ENCODE results near the gene RERG. TPM values are rescaled to one million over a fixed set of nuclear protein-coding genes. Genes with fewer than 3 reads are reported as not detected.

The RERG gene
- total RNA-seq, 6 experiments from 2014 or later = 0.68 to 2.1 (median 1.0) TPM

DNA sequence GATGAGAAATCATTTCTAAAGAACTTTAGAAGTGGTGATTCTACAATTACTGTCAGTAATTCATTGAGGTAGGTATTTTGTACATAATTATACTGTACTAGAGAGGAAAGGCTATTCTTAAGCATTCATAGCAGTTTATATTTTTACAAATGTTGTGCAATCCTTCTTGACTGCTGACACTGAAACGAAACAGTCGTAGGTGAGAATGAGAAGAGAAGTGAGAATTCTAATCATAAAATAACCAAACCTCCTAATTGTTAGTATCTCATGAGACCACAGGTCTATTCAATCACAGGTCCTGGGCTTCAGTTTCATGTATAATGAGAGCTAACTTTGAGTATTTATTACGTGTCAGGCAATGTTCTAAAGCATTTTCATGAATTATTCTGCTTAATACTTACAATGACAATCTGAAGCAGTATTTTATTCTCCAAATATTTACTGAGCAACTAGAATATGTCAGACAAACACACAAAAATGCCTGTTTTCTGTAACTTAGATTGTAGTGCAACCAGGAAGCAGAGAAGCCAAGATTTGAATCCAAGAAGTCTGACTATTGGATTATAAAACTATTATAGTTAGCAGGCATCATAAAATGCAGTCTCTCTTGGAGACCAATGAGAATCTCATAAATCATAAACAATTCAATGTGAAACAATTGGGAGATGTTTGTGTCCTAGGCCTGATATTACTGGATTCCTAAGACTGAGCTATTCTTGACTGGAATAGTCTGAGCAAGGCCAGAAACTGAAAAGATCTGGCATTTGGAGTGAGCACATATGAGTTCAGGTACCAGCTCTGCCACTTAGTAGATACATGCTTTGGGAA is 24.3 kb downstream of the RERG start:
- H3K27ac ChIP-seq = no peak overlapping the region
- H3K4me1 ChIP-seq = no peaks in the 10 kb centered on the region
- intact Hi-C loops (cut with DNase I) = no loop called here
- no peaks in the 10 kb centered on the region for H3K36me3 ChIP-seq
- DNase-seq = no peak
- ATAC-seq = no peak
- H3K9me3 ChIP-seq = no peaks in the 10 kb centered on the region
- H3K4me3 ChIP-seq = no peak overlapping the region
- TF ChIP-seq CTCF (IDR thresholded peaks at IDR 0.05) (no peak), POLR2A (IDR thresholded peaks at IDR 0.05) (no peak)
- WGBS (ENCODE audit: insufficient coverage, low coverage, low lambda C conversion rate, missing lambda C conversion rate) = 64% methylated on average over 3 of the region's 3 CpGs
- no peaks in the 10 kb centered on the region for H3K27me3 ChIP-seq

GRCh38 chr12:15196221-15196620 is 25.0 kb downstream of the RERG start:
- Histone ChIP-seq H3K36me3 (no peaks in the 10 kb centered on the region), H3K27me3 (no peaks in the 10 kb centered on the region), H3K27ac (no peak overlapping the region), H3K4me1 (no peaks in the 10 kb centered on the region), H3K4me3 (no peak overlapping the region), H3K9me3 (no peaks in the 10 kb centered on the region)
- no peak for DNase-seq
- no peak for ATAC-seq
- no peak for TF ChIP-seq POLR2A (IDR thresholded peaks at IDR 0.05)
- no peak for TF ChIP-seq CTCF (IDR thresholded peaks at IDR 0.05)
- intact Hi-C loops (cut with DNase I) = no loop called here
- 42% methylated on average over 3 of the region's 3 CpGs for WGBS (ENCODE audit: insufficient coverage, low coverage, low lambda C conversion rate, missing lambda C conversion rate)

GRCh38 chr12:15194456-15195368 is 26.5 kb downstream of the RERG start:
- Histone ChIP-seq H3K36me3 (no peaks in the 10 kb centered on the region), H3K27ac (no peak overlapping the region), H3K27me3 (no peaks in the 10 kb centered on the region), H3K4me3 (no peak overlapping the region), H3K4me1 (no peaks in the 10 kb centered on the region), H3K9me3 (no peaks in the 10 kb centered on the region)
- intact Hi-C loops (cut with DNase I) = no loop called here
- ATAC-seq (no peak), DNase-seq (no peak)
- no peak for TF ChIP-seq POLR2A (IDR thresholded peaks at IDR 0.05)
- TF ChIP-seq CTCF (IDR thresholded peaks at IDR 0.05) = no peak
- 45% methylated on average over 6 of the region's 6 CpGs for WGBS (ENCODE audit: insufficient coverage, low coverage, low lambda C conversion rate, missing lambda C conversion rate)

GRCh38 chr12:15193946-15194345 is 27.3 kb downstream of the RERG start:
- H3K9me3 ChIP-seq = no peaks in the 10 kb centered on the region
- WGBS (ENCODE audit: insufficient coverage, low coverage, low lambda C conversion rate, missing lambda C conversion rate) = 48% methylated on average over 3 of the region's 3 CpGs
- no peaks in the 10 kb centered on the region for H3K4me1 ChIP-seq
- H3K36me3 ChIP-seq = no peaks in the 10 kb centered on the region
- intact Hi-C loops (cut with DNase I) = no loop called here
- ATAC-seq (no peak), DNase-seq (no peak)
- H3K27ac ChIP-seq = no peak overlapping the region
- no peak overlapping the region for H3K4me3 ChIP-seq
- no peaks in the 10 kb centered on the region for H3K27me3 ChIP-seq
- TF ChIP-seq CTCF (IDR thresholded peaks at IDR 0.05) (no peak), POLR2A (IDR thresholded peaks at IDR 0.05) (no peak)

Data from right lobe of liver (tissue), 6 donors.